ENCODE measurements around the gene MSANTD7. TPM values are rescaled to one million over a fixed set of nuclear protein-coding genes. Genes with fewer than 3 reads are reported as not detected.
"Not testable (repeated sequence)": the region's sequence is repeated elsewhere in the genome, so short reads cannot be mapped to it uniquely, and the experiment has no call there.

Gene MSANTD7
- total RNA-seq, 4 donors from 2014 or later: 7.5 to 18.0 (median 11.9) TPM

GRCh38 chr10:14858338-14858960 is 20.3 kb downstream of the MSANTD7 start:
- no peak for TF ChIP-seq CTCF (IDR thresholded peaks at IDR 0.05)
- no peak for ATAC-seq (ENCODE audit: low FRiP score)

GRCh38 chr10:14859043-14859442 is 20.9 kb downstream of the MSANTD7 start:
- no peak for DNase-seq (ENCODE audit: low spot score)
- no peak for ATAC-seq (ENCODE audit: low FRiP score)
- TF ChIP-seq CTCF (IDR thresholded peaks at IDR 0.05): no peak

More at GRCh38 chr10:14858338-14858960, 20.3 kb downstream of the MSANTD7 start:
- no peak for DNase-seq (ENCODE audit: low spot score)

- no peak for DNase-seq (ENCODE audit: low spot score)
- TF ChIP-seq CTCF (IDR thresholded peaks at IDR 0.05): no peak
- no peak for ATAC-seq (ENCODE audit: low FRiP score)
These were observed 21.7 kb downstream of the MSANTD7 start for GRCh38 chr10:14859775-14860174.

- TF ChIP-seq CTCF (IDR thresholded peaks at IDR 0.05): no peak
- DNase-seq (ENCODE audit: low spot score): no peak
- no peak for ATAC-seq (ENCODE audit: low FRiP score)
These were observed 22.7 kb downstream of the MSANTD7 start for GRCh38 chr10:14860791-14861190.

- not testable (repeated sequence) for DNase-seq (ENCODE audit: low spot score); ATAC-seq (ENCODE audit: low FRiP score)
These were observed 26.4 kb downstream of the MSANTD7 start for GRCh38 chr10:14864466-14864865.

GRCh38 chr10:14864871-14865270 is 26.8 kb downstream of the MSANTD7 start:
- ATAC-seq (ENCODE audit: low FRiP score); DNase-seq (ENCODE audit: low spot score): not testable (repeated sequence)

- ATAC-seq (ENCODE audit: low FRiP score) (no peak), DNase-seq (ENCODE audit: low spot score) (no peak)
- TF ChIP-seq CTCF (IDR thresholded peaks at IDR 0.05): no peak
These were observed 35.1 kb downstream of the MSANTD7 start for GRCh38 chr10:14873090-14873760.

GRCh38 chr10:14875941-14876340 is 37.8 kb downstream of the MSANTD7 start:
- ATAC-seq (ENCODE audit: low FRiP score) (no peak), DNase-seq (ENCODE audit: low spot score) (no peak)
- no peak for TF ChIP-seq CTCF (IDR thresholded peaks at IDR 0.05)
